HUDEP-2 (cell line): Measurements from ENCODE around the gene SLC5A1.
"Not testable (repeated sequence)": the region's sequence is repeated elsewhere in the genome, so short reads cannot be mapped to it uniquely, and the experiment has no call there.

Experiments used
- DNase-seq, 76 experiments: peaks; one replicate each; lab custom pipeline; 2025; ENCODE audit not compliant: unreplicated experiment in 76 of 76; lab: John Stamatoyannopoulos, UW

SLC5A1 gene

DNA sequence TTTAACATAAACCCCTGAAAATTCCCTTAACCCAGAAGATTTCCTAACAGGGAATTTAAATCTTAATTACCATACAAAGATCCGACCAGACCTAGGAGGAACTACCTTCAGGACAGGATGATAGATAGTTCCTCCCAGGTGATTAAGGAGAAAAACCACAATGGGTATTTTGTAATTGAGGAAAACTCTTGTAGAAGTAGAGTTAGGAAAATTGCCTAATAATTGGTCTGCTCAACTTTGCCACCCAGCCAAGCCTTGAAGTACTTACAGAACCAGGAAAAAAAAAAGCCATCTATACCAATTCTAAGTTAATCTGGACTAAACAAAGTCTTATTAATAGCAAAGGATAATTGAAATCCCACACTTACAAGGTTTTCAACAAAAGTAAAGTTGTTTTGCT lies 95.5 kb downstream of the SLC5A1 start:
- not testable (repeated sequence) for DNase-seq

DNA sequence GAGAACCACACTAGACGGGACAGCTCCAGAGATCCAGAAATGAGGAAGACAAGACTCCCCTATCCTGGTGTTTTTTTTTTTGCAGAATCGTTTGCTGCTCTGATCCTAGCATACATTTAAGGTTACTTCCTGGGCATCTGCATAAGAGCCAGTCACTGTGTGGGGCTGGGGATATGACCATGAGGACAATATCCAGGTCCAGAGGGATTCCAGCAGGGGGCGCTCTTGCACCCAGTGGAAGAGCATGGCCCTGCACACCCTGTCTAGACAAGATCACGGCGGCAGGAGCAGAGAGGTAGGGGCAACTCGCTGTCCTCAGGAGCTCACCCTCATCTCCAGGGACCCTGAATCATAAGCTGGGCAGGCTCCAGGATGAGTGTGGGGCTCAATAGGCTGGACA lies 97.6 kb downstream of the SLC5A1 start:
- not testable (repeated sequence) for DNase-seq

DNA sequence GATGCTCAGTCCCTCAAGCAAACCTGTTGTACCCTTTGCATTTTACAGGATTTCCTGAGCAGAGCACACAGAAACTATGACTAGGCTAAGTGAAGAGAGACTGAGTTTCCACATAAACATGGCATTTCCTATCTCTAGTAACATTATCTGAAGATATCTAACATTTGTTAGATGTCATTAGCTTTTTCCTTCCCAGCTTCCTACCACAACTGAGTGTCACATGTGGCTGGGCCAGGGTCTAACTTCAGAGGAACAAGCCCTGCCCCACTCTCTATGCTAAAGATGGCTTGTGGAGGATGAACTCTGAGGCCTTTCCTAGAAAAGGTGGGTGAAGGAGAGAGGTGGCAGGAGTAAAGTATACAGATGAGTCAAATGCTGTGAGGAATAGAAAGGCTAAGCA lies 99.5 kb downstream of the SLC5A1 start:
- no peak for DNase-seq

DNA sequence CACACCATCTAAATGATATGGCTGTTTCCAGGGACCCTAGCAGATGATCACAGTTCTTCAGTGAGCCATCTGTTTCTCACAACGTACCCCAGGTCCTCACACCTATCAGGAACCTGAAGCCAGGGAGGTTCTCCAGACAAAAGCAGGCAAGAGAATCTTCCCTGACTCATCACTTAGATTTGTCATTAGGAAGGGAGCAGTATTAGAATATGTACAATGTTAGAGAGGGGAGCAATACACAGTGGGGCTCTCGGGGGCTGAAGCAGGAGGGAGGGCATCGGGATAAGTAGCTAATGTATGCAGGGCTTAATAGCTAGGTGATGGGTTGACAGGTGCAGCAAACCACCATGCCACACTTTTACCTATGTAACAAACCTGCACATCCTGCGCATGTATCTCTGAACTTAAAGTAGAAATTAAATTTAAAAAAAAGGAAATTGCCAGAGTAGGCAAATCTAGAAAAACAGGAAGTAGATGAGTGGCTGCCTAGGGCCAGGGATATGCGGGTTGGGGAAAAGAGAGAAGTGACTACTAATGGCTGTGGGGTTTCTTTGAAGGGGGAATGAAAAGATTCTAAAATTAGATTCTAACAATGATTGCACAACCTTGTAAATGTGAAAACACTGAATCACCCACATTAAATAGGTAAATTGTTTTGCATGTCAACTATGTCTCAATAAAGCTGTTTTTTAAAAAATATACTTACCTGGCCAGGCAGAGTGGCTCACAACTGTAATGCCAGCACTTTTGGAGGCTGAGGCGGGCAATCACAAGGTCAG lies 101.6 kb downstream of the SLC5A1 start:
- DNase-seq: no peak

DNA sequence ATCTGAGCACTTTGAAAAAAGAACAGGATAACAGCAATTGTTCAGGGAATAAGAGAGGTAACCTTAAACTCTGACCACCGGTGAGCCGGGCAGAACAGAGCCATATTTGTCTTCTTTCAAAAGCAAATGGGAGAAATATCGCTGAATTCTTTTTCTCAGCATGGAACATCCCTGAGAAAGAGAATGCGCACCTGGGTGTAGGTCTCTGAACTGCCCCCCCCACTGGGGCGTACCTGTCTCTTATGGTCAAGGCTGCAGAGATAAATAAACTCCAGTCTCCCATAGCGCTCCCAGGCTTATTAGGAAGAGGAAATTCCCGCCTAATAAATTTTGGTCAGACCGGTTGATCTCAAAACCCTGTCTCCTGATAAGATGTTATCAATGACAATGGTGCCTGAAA lies 104.1 kb downstream of the SLC5A1 start:
- DNase-seq: not testable (repeated sequence)

DNA sequence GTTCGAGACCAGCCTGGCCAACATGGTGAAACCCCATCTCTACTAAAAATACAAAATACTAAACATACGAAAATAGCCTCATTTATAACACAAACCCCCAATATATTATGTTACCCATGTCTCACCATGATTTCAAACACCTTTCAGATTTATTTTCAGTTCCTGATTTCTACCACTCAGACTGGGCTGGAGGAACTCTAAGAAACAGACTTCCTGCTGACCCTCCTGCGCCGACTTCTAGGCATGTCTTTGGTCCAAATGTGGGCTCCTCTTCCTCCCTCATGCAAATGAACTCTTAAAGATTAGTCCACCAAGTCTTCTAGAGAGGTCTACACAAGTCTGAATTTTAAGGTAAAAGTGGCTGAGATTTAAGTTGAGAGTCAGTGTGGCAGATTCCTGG lies 105.3 kb downstream of the SLC5A1 start:
- DNase-seq: not testable (repeated sequence)

DNA sequence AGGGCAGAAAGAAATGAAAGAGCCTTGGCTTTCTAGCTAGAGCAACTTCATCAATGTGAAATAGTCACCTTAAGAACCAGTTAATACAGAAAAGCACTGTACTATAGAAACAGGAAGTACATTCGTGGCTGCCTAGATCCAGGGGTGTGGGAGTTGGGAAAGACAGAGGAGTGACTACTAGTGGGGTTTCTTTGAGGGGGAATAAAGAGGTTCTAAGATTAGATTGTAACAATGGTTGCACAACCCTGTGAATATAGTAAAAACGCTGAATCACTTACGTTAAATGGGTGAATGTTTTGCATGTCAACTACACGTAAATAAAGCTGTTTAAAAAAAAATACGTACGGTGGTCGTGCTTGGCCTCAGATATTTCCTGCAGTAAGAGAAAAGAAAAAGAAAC lies 107.6 kb downstream of the SLC5A1 start:
- not testable (repeated sequence) for DNase-seq

DNA sequence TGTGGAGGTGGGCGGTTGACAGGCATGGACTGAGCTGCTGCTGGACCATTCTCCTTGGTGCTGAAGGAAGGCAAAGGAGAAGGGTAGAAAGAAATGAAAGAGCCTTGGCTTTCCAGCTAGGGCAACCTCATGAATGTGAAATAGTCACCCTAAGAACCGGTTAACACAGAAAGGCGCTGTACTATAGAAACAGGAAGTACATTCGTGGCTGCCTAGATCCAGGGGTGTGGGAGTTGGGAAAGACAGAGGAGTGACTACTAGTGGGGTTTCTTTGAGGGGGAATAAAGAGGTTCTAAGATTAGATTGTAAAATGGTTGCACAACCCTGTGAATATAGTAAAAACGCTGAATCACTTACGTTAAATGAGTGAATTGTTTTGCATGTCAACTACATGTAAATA lies 108.6 kb downstream of the SLC5A1 start:
- DNase-seq: not testable (repeated sequence)

DNA sequence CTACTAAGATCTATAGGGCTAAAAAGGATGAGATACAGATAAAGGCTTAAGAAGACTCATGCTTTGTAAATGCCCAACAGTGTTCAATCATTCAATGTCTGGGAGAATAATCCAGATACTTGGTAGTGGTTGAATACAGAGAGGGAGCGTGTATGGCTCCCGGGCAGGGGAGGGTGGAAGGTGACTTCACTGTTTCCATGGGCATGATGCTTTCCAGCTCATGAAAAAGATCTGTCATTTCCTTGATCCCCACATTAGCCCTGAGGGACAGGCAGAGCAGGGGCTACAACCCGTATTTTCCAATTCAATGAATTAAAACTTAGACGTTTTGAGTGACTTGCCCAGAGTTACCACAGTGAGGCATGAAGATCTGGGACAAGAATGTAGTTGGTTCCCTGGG lies 111.7 kb downstream of the SLC5A1 start:
- DNase-seq: not testable (repeated sequence)

DNA sequence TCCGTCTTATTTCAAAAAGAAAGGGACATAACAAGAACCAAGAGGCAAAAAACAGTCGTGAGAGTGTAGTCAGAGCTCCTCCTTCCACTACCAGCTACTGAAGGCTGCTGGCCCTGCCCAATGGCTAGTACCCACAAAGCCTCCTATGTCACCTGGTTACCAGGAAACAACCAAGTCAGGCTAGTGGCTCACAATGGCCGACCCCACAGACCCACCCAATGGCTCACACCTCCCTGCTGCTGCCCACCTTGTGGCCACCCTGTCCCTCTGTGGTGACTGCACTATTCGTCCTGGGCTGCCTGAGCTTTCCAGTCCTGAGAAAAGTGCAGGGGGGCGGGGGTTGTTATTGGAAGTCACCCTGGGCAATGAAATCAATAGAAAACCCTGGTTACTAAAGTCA lies 114.6 kb downstream of the SLC5A1 start:
- not testable (repeated sequence) for DNase-seq

DNA sequence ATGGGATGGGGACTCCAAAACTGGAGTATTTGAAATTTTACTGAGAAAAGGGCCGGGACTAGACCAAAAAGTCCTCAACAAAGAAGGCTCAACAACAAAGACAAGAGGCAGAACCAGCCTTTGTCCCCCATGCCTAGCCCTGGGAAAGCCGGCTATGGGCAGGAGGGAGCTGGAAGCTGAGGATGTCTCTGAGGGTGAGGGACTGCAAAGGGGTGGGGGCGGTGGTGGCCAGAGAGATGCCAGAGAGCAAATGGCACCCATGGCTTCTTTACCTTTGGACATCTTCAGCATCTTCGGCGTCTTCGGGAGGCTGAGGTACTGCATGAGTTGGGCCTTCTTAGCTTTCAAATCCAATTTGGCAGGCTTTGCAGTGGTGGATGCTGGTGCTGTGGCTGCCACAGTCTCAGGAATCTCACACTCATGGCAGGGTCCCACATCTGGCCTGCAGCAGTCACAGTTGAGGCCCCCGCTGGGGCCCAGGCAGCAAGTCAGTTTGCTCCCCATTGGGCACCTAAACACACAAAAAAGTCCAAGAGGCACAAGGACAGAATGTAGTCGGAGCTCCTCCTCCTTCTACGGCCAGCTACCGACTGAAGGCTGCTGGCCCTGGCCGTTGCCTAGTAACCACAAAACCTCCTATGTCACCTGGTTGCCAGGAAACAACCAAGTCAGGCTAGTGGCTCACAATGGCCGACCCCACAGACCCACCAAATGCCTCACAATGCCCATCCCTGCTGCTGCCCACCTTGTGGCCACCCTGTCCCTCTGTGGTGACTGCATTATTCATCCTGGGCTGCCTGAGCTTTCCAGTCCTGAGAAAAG lies 115.9 kb downstream of the SLC5A1 start, which contains the start of gene C22orf42:
TSS of gene C22orf42 (minus strand) at position 592 of the 822 bp plus-strand sequence. CDS start at position 504, 88 bp downstream.
- no peak for DNase-seq

DNA sequence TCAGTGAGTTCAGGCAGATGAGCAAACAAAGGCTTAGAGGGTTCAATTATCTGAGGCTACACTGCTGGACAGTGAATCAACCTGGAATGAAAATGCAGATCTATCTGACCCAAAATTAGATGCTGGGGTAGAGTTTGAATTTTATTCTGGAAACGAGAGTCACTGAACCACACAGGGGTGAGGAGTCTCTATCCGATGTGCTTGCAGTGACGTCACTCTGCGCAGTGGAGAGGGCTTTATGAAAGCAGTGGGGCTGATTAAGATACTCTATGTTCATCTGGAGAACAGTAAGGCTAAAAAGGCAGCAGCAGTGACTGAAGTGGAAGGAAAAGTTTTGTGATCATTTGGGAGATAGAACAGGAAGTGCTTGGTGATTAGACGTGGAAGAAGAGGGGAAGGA lies 117.3 kb downstream of the SLC5A1 start:
- DNase-seq: not testable (repeated sequence)
